HK-2 (cell line): ENCODE measurements around the gene YWHAH.

ENCODE experiments used
- DNase-seq: peaks from one replicate; pipeline ENCODE4 v3.0.0-alpha.2; 2018; ENCODE audit not compliant: unreplicated experiment

Gene YWHAH

DNA sequence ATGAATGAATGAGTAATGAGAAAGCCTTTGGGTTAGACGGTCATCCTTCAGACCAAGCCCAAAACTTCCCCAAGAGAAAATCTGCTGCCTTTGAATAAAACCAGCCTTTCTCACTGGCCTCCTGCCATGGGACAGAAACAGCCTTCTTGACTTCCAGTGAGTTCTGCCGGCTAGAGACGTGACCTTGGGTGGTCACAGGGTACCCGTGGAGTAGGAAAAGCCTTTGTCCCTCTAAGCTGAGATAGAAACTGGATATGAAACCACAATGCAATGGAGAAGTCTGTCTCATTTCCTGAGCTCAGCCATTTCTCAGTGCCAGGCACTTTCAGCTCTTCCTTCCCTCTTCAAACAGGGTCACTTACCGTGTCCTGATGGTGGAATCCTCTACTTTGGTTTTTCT is 21.2 kb upstream of the YWHAH start:
- no peak for DNase-seq

- no peak for DNase-seq
These were observed 20.6 kb upstream of the YWHAH start for GRCh38 chr22:31923747-31924146.

DNA sequence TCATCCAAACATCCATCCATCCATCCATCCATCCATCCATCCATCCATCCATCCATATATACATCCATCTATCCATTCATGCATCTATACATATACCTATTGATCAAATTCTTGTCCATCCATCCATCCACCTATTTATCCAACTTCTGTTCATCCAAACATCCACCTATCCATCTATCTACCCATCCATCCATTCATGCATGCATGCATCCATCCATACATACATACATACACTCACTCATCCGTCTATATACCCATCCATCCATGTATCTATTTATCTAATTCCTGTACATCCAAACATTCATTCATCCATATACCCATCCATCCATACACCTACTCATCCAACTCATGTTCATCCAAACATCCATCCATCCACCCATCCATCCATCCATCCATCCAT is 19.3 kb upstream of the YWHAH start:
- DNase-seq = no peak

DNA sequence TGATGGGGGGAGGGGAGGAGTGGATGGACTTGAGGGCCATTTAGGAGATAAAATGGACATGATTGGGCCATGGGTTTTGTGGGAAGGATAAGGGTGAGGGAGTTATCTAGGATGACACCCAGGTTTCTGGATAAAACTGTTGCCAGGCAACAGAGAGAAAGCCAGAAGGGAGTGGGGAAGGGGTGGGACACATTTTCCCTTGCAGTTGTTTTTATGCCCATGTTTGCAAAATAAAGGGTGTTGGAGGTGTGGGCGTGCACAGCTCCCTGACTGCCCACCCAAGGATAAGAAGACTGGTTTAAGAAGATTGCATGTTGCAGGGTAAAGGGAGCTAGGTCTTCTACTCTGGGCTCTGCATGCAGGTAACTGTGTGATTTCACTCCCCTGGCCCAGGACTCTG is 18.3 kb upstream of the YWHAH start:
- no peak for DNase-seq

- DNase-seq = no peak
These were observed 17.4 kb upstream of the YWHAH start for GRCh38 chr22:31926969-31927368.

- DNase-seq = no peak
These were observed 16.8 kb upstream of the YWHAH start for GRCh38 chr22:31927562-31927961.

DNA sequence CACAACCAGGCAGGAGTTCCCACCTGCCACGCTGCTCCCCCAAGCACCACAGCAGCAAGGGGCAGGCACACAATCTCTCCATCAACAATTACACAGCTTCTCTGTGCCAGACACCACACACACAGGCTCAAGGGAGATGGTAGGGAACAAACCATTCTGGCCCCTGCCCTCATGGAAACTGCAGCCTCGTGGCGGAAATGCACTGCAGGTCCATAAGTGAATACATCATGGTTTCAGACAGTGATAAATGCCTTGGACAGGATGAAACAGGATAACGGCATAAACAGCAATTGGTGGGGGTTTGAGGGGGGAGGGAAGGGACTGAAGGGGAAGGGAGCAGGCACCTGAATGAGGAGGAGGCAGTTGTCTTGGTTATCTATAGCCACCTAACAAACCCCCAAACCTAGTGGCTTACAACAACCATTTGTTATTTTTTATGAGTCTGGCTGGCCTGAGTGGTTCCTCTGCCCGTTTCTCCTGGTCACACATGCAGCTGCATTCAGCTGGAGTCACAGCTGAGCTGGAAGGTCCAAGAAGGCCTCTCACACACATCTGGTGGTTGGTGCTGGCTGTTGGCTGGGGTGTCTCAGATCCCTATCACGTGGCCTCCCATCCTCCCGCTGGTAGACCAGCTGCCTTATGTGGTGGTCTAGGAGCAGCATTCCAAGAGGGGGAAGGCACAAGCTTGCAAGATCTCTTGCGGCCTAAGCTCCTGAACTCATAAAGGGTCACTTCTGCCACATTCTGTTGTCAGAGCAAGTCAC is 15.0 kb upstream of the YWHAH start:
- no peak for DNase-seq

GRCh38 chr22:31932863-31933262 is 11.5 kb upstream of the YWHAH start:
- no peak for DNase-seq

DNA sequence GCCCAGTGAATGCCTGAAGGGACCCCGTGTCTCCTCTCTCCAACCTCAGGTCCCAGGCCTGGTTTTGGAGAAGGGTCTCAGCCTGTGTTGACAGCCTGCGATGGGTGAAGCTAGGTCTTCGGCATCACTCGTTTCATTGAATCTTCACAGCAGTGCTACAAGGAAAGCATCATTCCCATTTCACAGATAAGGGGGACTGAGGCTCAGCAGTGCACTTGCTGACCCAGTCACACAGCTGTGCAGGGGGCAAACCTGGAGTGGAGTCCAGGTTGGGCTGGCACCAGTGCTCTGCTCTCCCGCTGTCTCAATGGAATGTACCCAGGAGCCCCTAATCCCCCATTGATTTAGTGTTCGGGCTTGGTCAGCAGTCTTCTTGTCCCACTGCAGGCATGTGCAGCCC is 10.9 kb upstream of the YWHAH start:
- DNase-seq = no peak

DNA sequence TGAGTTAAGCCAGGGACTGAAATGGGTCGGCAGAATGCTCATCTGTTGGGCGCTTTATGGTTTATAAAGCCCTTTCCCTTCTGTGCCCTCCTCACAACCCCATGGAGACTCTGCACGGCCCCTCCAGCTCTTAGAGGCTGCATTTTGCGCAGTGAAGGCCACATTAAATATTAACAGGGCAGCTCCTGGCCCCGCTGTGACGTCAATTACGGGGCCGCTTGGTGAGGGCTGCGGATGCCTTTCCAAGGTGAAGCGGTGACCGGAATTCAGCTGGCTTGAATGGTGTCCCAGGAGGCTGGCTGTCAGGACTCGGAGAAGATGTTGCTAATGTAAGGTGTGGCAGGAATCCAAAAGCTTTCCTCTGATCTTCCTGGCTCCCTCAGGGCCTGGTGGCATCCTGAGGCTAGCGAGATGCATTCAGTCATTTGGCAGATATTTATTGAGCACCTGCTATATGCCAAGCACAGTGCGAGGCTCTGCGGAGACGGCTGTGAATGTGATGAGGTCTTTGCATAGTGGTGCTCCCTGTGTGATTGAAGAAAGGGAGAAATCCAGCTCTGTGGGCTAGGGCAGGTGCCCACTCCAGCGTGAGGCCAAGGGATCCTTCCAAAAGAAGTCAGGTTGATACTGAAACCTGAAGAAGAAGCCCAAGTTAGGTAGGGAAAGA is 10.4 kb upstream of the YWHAH start:
- DNase-seq = no peak

DNA sequence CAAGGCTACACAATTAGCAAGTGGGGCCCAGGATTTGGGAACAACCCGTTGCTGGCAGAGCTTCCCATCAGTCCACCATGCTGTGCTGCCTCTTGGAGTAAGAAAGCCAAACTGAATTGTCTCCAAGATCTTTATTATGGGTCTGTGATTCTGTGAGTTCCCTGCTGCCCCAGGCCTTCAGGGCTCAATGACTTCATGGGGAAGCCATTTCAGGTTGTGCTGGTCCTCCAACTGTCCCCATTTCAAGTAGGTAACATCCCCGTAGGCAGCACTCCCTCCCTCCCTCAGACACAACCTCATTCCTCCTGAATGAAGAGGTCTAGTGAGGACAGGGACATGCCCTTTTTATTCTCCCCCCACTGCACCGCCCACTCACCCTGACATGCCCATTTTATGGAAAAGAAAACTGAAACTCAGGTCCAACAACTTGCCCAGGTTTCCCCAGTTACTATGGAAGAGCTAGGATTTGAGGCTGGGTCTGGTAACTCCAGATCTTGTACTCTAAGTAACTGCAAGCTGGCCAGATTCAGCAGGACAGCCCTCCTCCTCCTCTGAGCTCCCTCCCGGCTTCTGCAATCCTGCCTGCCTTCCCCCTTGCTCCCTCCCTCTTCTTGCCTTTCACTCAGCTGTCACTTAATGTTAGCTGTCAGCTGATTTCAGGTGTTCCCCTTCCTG is 8.2 kb upstream of the YWHAH start:
- DNase-seq = no peak

GRCh38 chr22:31937341-31937740 is 7.0 kb upstream of the YWHAH start:
- no peak for DNase-seq

- no peak for DNase-seq
These were observed 6.0 kb upstream of the YWHAH start for GRCh38 chr22:31938296-31938695.

- no peak for DNase-seq
These were observed 3.8 kb upstream of the YWHAH start for GRCh38 chr22:31940506-31940905.

DNA sequence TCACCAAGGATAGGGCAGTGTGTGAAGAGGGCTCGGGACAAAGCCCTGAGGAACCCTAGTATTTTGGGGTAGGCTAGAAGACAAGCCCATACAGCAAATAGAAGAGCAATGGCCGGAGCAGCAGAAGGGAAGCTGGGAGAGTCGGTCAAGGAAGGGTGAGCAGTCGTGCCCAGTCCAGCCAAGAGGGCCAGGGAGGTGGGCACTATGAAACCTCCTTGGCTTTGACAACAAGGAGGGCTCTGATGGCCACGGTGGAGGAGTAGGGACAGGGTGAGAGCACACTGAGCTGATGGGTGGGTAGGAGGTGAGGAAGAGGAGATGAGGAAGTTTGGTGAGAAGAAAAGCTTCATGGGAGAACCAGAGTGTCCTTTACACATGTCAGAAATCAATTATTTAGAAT is 2.2 kb upstream of the YWHAH start:
- DNase-seq = no peak

DNA sequence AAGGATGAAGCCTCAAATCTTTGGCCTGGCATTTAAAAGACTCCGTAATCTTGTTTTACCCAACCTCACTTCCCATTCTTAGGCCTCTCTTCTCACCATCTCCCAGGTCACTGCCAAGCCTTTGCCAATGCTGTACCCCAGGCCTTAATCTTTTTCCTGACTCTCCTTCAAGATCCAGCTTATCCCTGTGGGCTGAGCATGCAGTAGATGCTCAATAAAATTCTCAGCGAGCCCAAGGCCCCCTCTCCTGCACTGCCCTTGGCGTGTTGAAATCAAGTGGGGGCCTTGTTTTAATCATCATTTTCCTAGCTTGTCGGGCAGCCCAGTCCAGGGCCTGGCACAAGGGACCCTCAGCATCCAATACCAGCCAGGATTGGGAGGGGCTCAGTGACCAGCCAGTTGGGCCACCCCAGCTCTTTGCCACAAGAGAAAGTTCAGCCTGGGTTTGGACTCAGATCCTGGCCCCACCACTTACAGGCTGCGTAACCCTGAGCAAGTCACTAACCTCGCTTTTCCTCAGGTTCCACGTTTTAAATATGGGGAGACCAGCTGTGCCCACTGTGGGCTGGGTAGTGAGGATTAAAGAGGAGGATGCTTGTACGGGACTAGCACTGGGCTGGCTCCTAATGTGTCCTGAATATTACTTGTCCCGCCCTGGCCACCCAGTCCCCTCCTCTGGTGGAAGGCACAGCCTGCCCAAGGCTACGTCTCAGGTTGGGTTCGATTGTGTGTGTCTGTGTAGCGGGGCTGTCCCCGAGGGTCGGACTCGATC is 943 bp upstream of the YWHAH start:
- no peak for DNase-seq

- no peak for DNase-seq
These were observed 536 bp downstream of the YWHAH start for GRCh38 chr22:31944700-31945442.

- no peak for DNase-seq
These were observed 1.1 kb downstream of the YWHAH start for GRCh38 chr22:31945443-31945855.

- DNase-seq = no peak
These were observed 1.8 kb downstream of the YWHAH start for GRCh38 chr22:31945971-31946680.

DNA sequence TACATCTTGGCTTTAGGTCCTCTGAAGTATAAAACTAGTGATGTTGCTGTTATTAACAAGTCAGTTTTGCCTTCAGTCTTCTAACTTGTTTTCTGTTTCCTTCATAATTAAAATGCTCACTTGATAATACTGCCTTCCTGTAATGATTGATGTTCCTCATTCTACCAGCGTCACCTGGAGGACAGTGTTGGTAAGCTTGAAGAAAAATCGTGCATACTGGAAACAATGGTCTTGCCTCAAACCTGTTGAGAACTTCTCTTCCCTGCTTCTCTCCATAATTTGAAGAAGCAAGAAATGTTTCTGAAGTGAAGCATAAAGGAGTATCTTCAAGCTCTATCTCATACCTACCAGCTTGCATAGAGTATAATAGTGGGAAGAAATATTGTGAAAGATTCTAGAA is 3.0 kb downstream of the YWHAH start:
- DNase-seq = no peak

GRCh38 chr22:31948002-31948401 is 3.7 kb downstream of the YWHAH start:
- no peak for DNase-seq
